Upper lobe of left lung (tissue), 6 donors: ENCODE results near the gene GEMIN5. TPM values are rescaled to one million over a fixed set of nuclear protein-coding genes. Genes with fewer than 3 reads are reported as not detected.

Source experiments
- ATAC-seq, 2 donors: fragments of 200-7000 bp; cut with Tn5 transposase; one replicate each; pipeline ENCODE4 v1.9.1; 2022; ENCODE audit warnings: mild to moderate bottlenecking in 2 of 2, moderate library complexity in 2 of 2; ENCODE audit not compliant: low FRiP score in 2 of 2
- DNase-seq, 2 donors: peaks; one replicate each; pipeline ENCODE4 v3.0.0-alpha.2; 2019 to 2020
- H3K27ac ChIP-seq, 4 donors: fragments of 200-600 bp; sonication (generic); one replicate each; pipeline ENCODE4 v1.5.1; 2016 to 2019
- H3K27me3 ChIP-seq, 4 donors: fragments of 200-600 bp; sonication (generic); one replicate each; pipeline ENCODE4 v1.5.1; 2017 to 2019
- H3K36me3 ChIP-seq, 4 donors: fragments of 200-600 bp; sonication (generic); one replicate each; pipeline ENCODE4 v1.5.1; 2016 to 2019
- H3K4me1 ChIP-seq, 4 donors: fragments of 200-600 bp; sonication (generic); one replicate each; pipeline ENCODE4 v1.5.1; 2018 to 2019
- H3K4me3 ChIP-seq, 4 donors: fragments of 200-600 bp; sonication (generic); one replicate each; pipeline ENCODE4 v1.5.1; 2017 to 2019; ENCODE audit warnings: mild to moderate bottlenecking in 2 of 4, moderate library complexity in 1 of 4
- H3K9me3 ChIP-seq, 4 donors: fragments of 200-600 bp; sonication (generic); one replicate each; pipeline ENCODE4 v1.5.1; 2018 to 2019
- CTCF ChIP-seq, 6 experiments: fragments of 450-650 bp in 4 of 6; fragments of 200-600 bp in 2 of 6; sonication (generic) in 2 of 6; IDR thresholded peaks; one replicate each; pipeline ENCODE4 v1.5.1; 2016 to 2019; ENCODE audit warnings: antibody characterized with exemption in 6 of 6
- EP300 ChIP-seq, 4 donors: sonication (generic); formaldehyde crosslinking; IDR thresholded peaks; one replicate each; pipeline ENCODE4 v1.5.1; 2017; ENCODE audit warnings: antibody characterized with exemption in 4 of 4, control low read depth in 2 of 4
- POLR2A ChIP-seq, 4 donors: fragments of 450-650 bp; IDR thresholded peaks; one replicate each; pipeline ENCODE4 v1.5.1; 2016 to 2017; ENCODE audit warnings: antibody characterized with exemption in 4 of 4, mild to moderate bottlenecking in 2 of 4
- POLR2AphosphoS5 ChIP-seq, 2 donors: sonication (generic); formaldehyde crosslinking; IDR thresholded peaks; one replicate each; pipeline ENCODE4 v1.5.1; 2017; ENCODE audit warnings: antibody characterized with exemption in 2 of 2
- WGBS, 2 donors: methylation state at CpG; one replicate each; pipeline ENCODE4 v1.1.5; 2017 to 2018; 5-methylcytosine and 5-hydroxymethylcytosine counted together
- total RNA-seq, 6 donors: library from RNA; depleted of rRNA in 4 of 6; stranded (reverse); fragments of >200 nt in 4 of 6; gene quantifications; one replicate each; pipeline versions ENCODE4 v1.1.0 to v1.2.1, GENCODE V29; 2016 to 2021
- donor health status: DM: no; HTN: no; CAD: no; lungs with moderate emphysema.
- donor health status: DM: no; HTN: yes; CAD: no; lungs with severe emphysema.

The GEMIN5 gene
- total RNA-seq, 6 donors from 2014 or later: 6.5 to 15.6 (median 14.9) TPM

DNA sequence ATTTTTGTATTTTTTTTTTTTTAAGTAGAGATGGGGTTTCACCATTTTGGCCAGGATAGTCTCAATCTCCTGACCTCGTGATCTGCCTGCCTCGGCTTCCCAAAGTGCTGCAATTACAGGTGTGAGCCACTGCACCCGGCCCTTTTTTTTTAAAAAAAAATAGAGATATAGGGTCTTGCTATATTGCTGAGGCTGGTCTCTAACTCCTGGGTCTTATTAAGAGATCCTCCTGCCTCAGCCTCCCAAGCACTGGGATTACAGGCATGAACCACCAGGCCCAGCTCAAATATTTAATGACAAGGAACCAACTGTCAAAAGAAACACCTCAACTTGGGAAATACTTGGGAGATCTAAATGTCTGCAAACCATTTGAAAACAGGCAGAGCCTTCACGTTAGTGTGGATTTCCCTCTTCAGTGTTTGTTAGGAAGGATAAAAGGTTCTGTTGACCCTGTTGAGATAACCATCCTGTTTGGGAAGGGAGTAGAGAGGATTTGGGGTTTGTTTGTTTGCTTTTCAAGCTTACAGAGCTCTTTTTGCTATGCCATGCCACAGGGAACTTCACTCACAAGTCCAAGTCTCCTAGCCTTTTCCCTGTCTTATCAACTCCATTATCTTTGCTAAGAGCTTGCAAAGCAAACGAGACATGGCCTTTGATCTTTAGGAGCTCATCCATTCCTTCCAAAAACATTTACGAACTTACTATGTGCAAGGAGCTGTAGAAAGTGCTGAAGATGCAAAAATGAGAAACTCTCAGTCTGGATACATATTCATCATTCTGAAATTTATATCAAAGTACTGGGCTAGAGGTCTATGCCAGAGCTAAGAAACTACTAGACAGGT lies 95.1 kb downstream of the GEMIN5 start:
- TF ChIP-seq POLR2AphosphoS5 (IDR thresholded peaks at IDR 0.05): no peak

DNA sequence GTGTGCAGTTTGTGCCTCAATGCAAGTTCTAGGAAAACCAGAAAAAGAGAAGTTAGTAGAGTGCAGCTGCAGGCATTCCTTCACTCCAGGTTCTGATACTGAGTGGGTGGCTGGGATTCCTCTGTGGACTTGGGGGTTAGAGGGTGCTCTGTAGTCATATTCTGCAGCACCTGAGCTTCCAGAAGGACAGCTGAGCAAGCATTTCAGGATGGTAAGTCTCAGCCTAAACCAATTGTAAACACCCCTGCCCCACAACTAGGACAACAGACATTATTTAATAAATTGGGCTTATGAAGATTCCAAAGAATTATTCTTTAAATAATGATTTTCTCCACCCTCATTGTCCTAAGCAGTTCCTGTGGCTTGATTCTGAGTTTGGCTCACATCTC lies 96.7 kb downstream of the GEMIN5 start:
- TF ChIP-seq CTCF (IDR thresholded peaks at IDR 0.05): no peak
- ATAC-seq: no peak
- Histone ChIP-seq H3K27me3 (no peaks in the 10 kb centered on the region), H3K9me3 (no peaks in the 10 kb centered on the region), H3K27ac (peak overlapping the region in 2 of 4 donors; percentile 54 to 70), H3K4me3 (no peak overlapping the region), H3K36me3 (peaks cover 0 to 14% (median 9%) of the 10 kb centered on the region in 4 donors), H3K4me1 (peaks cover 13 to 33% (median 22%) of the 10 kb centered on the region in 4 donors)
- DNase-seq: no peak

More for the DNA sequence above, 95.1 kb downstream of the GEMIN5 start:
- H3K4me1 ChIP-seq: peaks cover 17 to 36% (median 28%) of the 10 kb centered on the region in 4 donors
- no peak for DNase-seq
- no peaks in the 10 kb centered on the region for H3K27me3 ChIP-seq
- peak overlapping the region in 1 of 4 donors; percentile 73 for H3K27ac ChIP-seq
- ATAC-seq: no peak
- WGBS, 2 donors: 72 to 76% methylated on average over 6 of the region's 6 CpGs
- H3K9me3 ChIP-seq: no peaks in the 10 kb centered on the region
- H3K4me3 ChIP-seq: no peak overlapping the region
- peaks cover 0 to 5% (median 4%) of the 10 kb centered on the region in 4 donors for H3K36me3 ChIP-seq

- H3K9me3 ChIP-seq: no peaks in the 10 kb centered on the region
- peaks cover 13 to 29% (median 24%) of the 10 kb centered on the region in 4 donors for H3K4me1 ChIP-seq
- 75 to 80% methylated on average over 6 of the region's 6 CpGs for WGBS, 2 donors
- DNase-seq (no peak), ATAC-seq (peak in 1 of 2 donors; percentile 53)
- TF ChIP-seq POLR2A (IDR thresholded peaks at IDR 0.05) (no peak), CTCF (IDR thresholded peaks at IDR 0.05) (no peak), EP300 (IDR thresholded peaks at IDR 0.05) (no peak)
- H3K4me3 ChIP-seq: no peak overlapping the region
- H3K27me3 ChIP-seq: no peaks in the 10 kb centered on the region
- H3K36me3 ChIP-seq: peaks cover 0 to 14% (median 9%) of the 10 kb centered on the region in 4 donors
- peak overlapping the region in 2 of 4 donors; percentile 54 to 70 for H3K27ac ChIP-seq
These were observed 97.4 kb downstream of the GEMIN5 start for GRCh38 chr5:154840435-154841272.

Other genes starting within 250 kb of the GEMIN5 start
- 100 to 1,000 TPM; 107 to 154 (median 129) TPM for gene LARP1, start 182.8 kb downstream of the GEMIN5 start, total RNA-seq
- 100 to 1,000 TPM in 1 of 6 donors, 10 to 100 TPM in 5; 41.7 to 147 (median 60.2) TPM for gene FAXDC2, start 87.6 kb downstream of the GEMIN5 start, total RNA-seq
- 100 to 1,000 TPM in 1 of 6 donors, 10 to 100 TPM in 5; 54.5 to 189 (median 87.6) TPM for gene CNOT8, start 79.6 kb downstream of the GEMIN5 start, total RNA-seq
- 10 to 100 TPM in 5 of 6 donors, 1 to 10 TPM in 1; 7.3 to 34.0 (median 30.3) TPM for gene MRPL22, start 2.9 kb upstream of the GEMIN5 start, total RNA-seq
- under 1 TPM in 4 of 6 donors, not detected in 2; 0.07 to 0.30 (median 0.12) TPM for gene KIF4B, start 75.5 kb upstream of the GEMIN5 start, total RNA-seq